NCI-H2107 (cell line): ENCODE measurements around the gene ADAM33.

Experiments
- DNase-seq: peaks from one replicate; lab custom pipeline; 2025; lab: John Stamatoyannopoulos, UW

Gene ADAM33

GRCh38 chr20:3681931-3682781, at the start of gene ADAM33:
TSS of gene ADAM33 (minus strand) at chr20:3682010. CDS start at chr20:3682004, 6 bp downstream.
- DNase-seq = no peak

GRCh38 chr20:3730803-3731672, 49.2 kb upstream of the ADAM33 start:
- no peak for DNase-seq

DNA sequence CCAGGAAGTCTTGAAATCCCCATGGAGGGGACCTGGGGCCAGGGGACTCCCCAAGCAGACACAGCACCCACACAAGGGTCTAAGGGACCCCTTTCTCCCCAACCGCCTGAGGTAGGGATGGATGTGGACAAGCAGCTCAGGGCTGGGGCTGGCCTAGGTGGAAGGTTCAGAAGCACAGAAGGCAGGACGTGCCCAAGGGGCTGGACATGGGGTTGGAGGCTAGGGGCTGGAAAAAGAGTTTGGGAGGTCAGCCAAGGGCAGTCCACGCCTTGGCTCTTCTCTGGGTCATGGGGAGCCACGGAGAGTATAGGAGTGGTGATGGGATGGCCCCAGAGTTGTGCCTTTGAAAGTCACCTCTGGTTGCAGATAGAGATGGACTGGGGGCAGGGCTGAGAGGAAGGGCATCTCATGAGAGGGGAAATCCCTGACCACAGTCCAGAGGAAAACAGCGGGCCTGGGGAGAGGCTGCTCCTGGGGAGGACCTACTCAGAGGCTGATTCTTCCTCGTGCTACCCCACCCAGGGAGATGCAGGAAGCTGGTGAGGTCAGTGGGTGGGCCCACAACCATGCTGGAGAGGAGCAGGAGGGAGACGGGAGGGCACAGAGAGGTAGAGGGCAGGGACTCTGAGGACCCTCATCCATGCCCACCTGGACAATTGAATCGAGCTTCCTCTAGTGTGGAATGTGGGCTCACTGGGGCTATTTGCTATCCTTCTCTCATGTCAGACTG, 48.2 kb upstream of the ADAM33 start:
- no peak for DNase-seq

DNA sequence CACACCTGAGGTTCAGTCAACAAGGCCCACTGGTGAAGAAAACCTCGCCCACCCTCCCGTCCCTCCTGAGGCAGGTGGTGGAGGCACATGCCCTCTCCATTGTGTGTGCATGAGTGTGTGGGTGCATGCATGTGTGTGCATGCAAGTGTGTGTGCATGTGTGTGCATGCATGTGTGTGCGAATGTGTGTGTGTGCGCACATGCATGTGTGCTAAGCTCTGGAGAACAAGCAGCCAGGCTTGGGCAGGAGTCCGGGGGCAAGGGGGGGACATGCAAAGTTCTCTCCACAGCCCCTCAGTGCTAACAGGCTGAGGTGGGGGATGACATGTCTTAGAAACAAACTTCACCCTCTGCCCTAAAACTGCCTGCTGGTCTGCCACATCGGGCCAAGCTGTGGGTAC, 47.6 kb upstream of the ADAM33 start:
- no peak for DNase-seq

- DNase-seq = no peak
These were observed 47.1 kb upstream of the ADAM33 start for GRCh38 chr20:3728876-3729275.

DNA sequence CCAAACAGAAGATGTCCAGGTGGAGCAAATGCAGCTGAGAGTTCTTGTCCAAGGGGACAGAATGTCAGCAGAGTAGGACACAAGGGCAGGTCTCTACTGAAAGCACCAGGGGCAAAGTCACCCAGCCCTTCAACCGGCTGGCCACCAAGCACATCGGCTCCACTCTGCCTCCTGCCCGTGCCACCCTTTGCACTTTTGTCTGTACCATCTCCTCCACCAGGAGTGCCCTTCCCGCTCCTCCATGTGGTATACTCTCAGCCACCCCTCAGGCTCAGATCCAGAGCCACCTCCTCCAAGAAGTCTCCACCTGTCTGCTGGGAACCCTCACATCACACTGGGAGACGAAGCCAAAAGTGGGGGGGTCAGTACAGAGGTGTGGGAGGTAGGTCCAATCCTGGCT, 46.5 kb upstream of the ADAM33 start:
- DNase-seq = no peak

GRCh38 chr20:3727401-3728021, 45.7 kb upstream of the ADAM33 start:
- no peak for DNase-seq

GRCh38 chr20:3724356-3724755, 42.5 kb upstream of the ADAM33 start:
- no peak for DNase-seq

DNA sequence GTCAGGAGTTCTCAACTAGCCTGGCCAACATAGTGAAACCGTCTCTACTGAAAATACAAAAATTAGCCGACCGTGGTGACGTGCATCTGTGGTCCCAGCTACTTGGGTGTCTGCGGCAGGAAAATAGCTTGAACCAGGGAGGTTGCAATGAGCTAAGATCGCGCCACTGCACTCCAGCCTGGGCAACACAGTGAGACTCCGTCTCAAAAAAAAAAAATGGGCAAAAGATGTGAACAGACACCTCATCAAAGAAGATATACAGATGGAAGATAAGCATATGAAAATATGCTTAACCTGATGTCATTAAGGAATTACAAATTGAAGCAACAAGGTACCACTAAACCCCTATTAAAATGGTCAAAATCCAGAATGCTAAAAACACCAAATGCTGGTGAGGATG, 41.5 kb upstream of the ADAM33 start:
- DNase-seq = no peak

GRCh38 chr20:3721912-3722311, 40.1 kb upstream of the ADAM33 start:
- DNase-seq = no peak

GRCh38 chr20:3720626-3721025, 38.8 kb upstream of the ADAM33 start:
- DNase-seq = no peak

- no peak for DNase-seq
These were observed 38.3 kb upstream of the ADAM33 start for GRCh38 chr20:3720068-3720467.

GRCh38 chr20:3719046-3719445, 37.2 kb upstream of the ADAM33 start:
- no peak for DNase-seq

DNA sequence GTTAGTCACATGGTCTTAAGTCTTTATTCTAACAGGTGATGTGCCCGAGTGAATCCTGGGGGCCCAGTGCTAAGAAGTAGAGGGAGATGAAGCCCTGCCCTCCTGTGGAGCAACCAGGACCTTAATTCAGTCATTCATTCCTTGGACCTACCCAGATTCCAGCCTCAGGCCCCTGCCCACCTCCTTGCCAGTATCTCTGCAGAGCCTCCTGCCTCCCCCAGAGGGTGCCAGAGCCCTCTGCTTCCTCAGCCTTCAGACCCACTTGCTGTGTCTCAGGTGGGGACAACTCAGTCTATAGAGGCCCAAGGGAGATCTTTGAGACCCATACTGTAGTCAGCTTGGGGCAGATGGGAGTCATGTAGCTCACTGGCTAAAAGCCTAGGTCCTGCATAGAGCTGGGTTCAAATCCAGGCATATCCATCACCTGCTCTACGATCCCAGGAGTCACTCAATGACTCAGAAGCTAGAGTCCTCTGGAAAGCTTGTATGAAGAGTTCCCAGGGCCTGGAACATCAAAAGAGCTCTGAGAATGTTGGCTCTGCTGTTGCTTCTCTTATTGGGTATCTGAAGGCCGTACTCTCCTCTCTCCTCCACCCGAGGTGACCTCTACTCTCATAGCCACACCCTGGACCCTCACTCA, 34.5 kb upstream of the ADAM33 start:
- no peak for DNase-seq

DNA sequence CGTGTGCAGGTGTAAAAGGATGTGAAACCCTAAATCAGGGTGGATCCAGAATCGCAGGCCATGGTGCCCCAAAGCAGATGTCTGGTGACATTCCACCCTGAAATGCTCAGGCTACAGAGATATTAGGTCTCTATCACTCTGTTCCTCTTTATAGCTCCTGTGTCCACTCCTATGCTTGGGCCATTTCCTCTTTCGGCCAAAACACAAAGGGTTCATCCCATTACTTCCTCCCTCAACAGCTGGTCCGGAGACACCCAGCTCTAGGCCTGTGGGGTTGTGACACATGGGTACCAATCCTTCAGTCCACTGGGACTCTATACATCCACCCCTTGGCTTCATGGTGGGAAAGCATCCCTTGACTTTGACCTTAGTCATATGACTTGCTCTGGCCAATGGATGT, 32.3 kb upstream of the ADAM33 start:
- no peak for DNase-seq

- DNase-seq = no peak
These were observed 30.6 kb upstream of the ADAM33 start, which contains the start of gene SIGLEC1 for GRCh38 chr20:3712279-3712873. TSS of gene SIGLEC1 (minus strand) at chr20:3712600. CDS start at chr20:3707128, 5,472 bp downstream.

DNA sequence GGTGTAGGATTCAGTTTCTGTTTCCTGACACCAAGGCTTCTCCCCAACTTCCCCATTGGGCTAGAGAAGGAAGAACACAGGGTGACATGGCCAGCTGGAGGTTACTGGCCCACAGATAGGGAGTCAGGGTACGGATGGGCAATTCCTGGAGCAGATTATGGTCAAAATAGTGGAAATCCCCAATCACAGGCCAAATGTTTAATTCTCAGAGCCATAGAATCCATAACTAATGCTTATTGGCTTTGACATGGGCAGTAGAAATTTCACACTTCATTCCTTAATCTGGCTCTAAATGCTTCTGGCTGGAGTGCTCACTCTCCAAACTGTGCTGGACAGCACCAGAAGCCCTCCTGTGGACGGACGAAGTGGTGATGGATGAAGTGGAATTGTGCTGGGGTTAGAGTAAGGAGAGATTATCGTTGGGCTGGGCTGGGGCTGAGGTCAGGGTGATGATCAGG, 29.7 kb upstream of the ADAM33 start:
- DNase-seq = no peak

- peak; percentile 18 for DNase-seq
These were observed 29.1 kb upstream of the ADAM33 start for GRCh38 chr20:3710703-3711483.

DNA sequence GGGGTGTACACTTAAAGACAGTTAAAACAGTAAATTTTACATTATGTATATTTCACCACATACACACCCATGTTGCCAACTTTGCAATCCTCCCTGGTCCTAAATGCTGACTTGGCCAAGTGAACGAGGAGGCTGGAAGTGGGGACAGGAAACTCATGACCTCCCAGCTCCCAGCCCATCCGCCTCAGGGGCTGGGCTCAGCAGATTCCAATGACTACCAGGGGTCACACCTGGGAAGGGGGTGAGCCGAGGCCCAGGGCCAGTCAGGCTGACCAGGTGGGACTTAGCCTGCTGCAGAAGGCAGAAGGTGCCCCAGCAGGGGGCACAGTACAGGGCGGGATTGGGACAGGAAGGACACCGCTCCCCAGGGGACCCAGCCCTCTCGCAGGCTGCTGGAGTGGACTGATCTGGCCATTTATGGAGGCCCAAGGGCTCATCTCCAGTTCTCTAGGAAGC, 28.2 kb upstream of the ADAM33 start:
- DNase-seq = no peak

GRCh38 chr20:3707508-3707899, 25.7 kb upstream of the ADAM33 start:
- no peak for DNase-seq
